HPDE6-E6E7 (cell line): ENCODE measurements around the gene PNKP.

Experiments used
- DNase-seq: peaks from one replicate; pipeline ENCODE4 v3.0.0; 2011; ENCODE audit warnings: missing footprints; ENCODE audit errors: extremely low spot score

The PNKP gene

GRCh38 chr19:49866933-49867782 lies at the start of gene PNKP:
Gene PNKP, minus strand, starts transcription at chr19:49867576. Its CDS starts 372 bp downstream, at chr19:49867204.
- DNase-seq: peak; percentile 81

GRCh38 chr19:49915271-49915670 lies 47.9 kb upstream of the PNKP start:
- no peak for DNase-seq

- no peak for DNase-seq
Observed at GRCh38 chr19:49913720-49914119, 46.3 kb upstream of the PNKP start.

- DNase-seq: no peak
Observed at GRCh38 chr19:49912965-49913685, 45.7 kb upstream of the PNKP start.

GRCh38 chr19:49911381-49912145 lies 44.2 kb upstream of the PNKP start:
- DNase-seq: no peak

- no peak for DNase-seq
Observed at GRCh38 chr19:49910179-49910578, 42.8 kb upstream of the PNKP start.

GRCh38 chr19:49908480-49909420 lies 41.4 kb upstream of the PNKP start:
- DNase-seq: no peak

- DNase-seq: no peak
Observed at GRCh38 chr19:49907745-49908446, 40.5 kb upstream of the PNKP start.

- DNase-seq: no peak
Observed at GRCh38 chr19:49906879-49907564, 39.6 kb upstream of the PNKP start.

GRCh38 chr19:49904136-49904535 lies 36.8 kb upstream of the PNKP start:
- DNase-seq: no peak

- DNase-seq: no peak
Observed at GRCh38 chr19:49896863-49897621, 29.7 kb upstream of the PNKP start, which contains the start of gene IL4I1. Gene IL4I1, minus strand, starts transcription at chr19:49896887. Its CDS starts 727 bp downstream, at chr19:49896160.

- no peak for DNase-seq
Observed at GRCh38 chr19:49895566-49896297, 28.4 kb upstream of the PNKP start.

GRCh38 chr19:49894879-49895565 lies 27.6 kb upstream of the PNKP start:
- DNase-seq: no peak

GRCh38 chr19:49894011-49894664 lies 26.8 kb upstream of the PNKP start:
- DNase-seq: no peak

- DNase-seq: no peak
Observed at GRCh38 chr19:49892716-49893115, 25.3 kb upstream of the PNKP start.

- no peak for DNase-seq
Observed at GRCh38 chr19:49891393-49891792, 24.0 kb upstream of the PNKP start.
